HepG2 (cell line): ENCODE data around the gene MBD5. TPM values are rescaled to one million over a fixed set of nuclear protein-coding genes. Genes with fewer than 3 reads are reported as not detected.
A peak's percentile ranks its signal among the peaks of the same experiment; 100 is the strongest.

Source experiments
- ATF1 ChIP-seq: IDR thresholded peaks from 2 replicates; pipeline ENCODE4 v1.6.1; 2016; ENCODE audit warnings: mild to moderate bottlenecking, control low read depth
- CEBPB ChIP-seq: IDR thresholded peaks from 2 replicates; pipeline ENCODE4 v1.6.1; 2011; ENCODE audit warnings: low read depth, low read length, improper control_type of control experiment, borderline replicate concordance
- EED ChIP-seq: sonication (generic); formaldehyde crosslinking; IDR thresholded peaks from 2 replicates; pipeline ENCODE4 v1.5.0; 2020; ENCODE audit warnings: mild to moderate bottlenecking, missing genetic modification reagents
- GABPB1 ChIP-seq: IDR thresholded peaks from 2 replicates; pipeline ENCODE4 v1.6.1; 2016; ENCODE audit warnings: mild to moderate bottlenecking, missing genetic modification reagents, moderate library complexity, missing compliant biosample characterization
- HCFC1 ChIP-seq: fragments of 150-350 bp; IDR thresholded peaks from 2 replicates; pipeline ENCODE4 v1.6.1; 2014; ENCODE audit warnings: low read depth, low read length
- HNF4A ChIP-seq: sonication (generic); formaldehyde crosslinking; IDR thresholded peaks from 2 replicates; pipeline ENCODE4 v1.4.0; 2020; ENCODE audit warnings: missing genetic modification reagents
- HNRNPUL1 ChIP-seq: fragments of 200-400 bp; formaldehyde crosslinking; IDR thresholded peaks from 2 replicates; pipeline ENCODE4 v1.6.1; 2017; ENCODE audit warnings: low read depth, mild to moderate bottlenecking, low read length, moderate library complexity
- TRIM24 ChIP-seq: sonication (generic); formaldehyde crosslinking; IDR thresholded peaks from 2 replicates; pipeline ENCODE4 v1.8.0; 2022; ENCODE audit warnings: mild to moderate bottlenecking, missing genetic modification reagents
- ZFP82 ChIP-seq: sonication (generic); formaldehyde crosslinking; IDR thresholded peaks from 2 replicates; pipeline ENCODE4 v1.5.1; 2020; ENCODE audit warnings: mild to moderate bottlenecking, missing genetic modification reagents, borderline replicate concordance
- ZMYM4 ChIP-seq: sonication (generic); formaldehyde crosslinking; IDR thresholded peaks from 2 replicates; pipeline ENCODE4 v1.8.1; 2023; ENCODE audit warnings: mild to moderate bottlenecking, missing genetic modification reagents
- ZNF136 ChIP-seq: sonication (generic); formaldehyde crosslinking; IDR thresholded peaks from 2 replicates; pipeline ENCODE4 v1.8.1; 2022; ENCODE audit warnings: low read depth, mild to moderate bottlenecking, moderate library complexity, missing genetic modification reagents
- ZNF350 ChIP-seq: sonication (generic); formaldehyde crosslinking; IDR thresholded peaks from 2 replicates; pipeline ENCODE4 v1.4.0; 2020; ENCODE audit warnings: mild to moderate bottlenecking, low read depth, missing genetic modification reagents, borderline replicate concordance
- ZNF382 ChIP-seq: sonication (generic); formaldehyde crosslinking; IDR thresholded peaks from 2 replicates; pipeline ENCODE4 v1.5.0; 2020; ENCODE audit warnings: missing genetic modification reagents, mild to moderate bottlenecking, borderline replicate concordance
- ZNF747 ChIP-seq: sonication (generic); formaldehyde crosslinking; IDR thresholded peaks from 2 replicates; pipeline ENCODE4 v1.8.1; 2023; ENCODE audit warnings: missing genetic modification reagents, mild to moderate bottlenecking, borderline replicate concordance
- ZUFSP ChIP-seq: sonication (generic); formaldehyde crosslinking; IDR thresholded peaks from 2 replicates; pipeline ENCODE4 v1.9.0; 2021; ENCODE audit warnings: missing genetic modification reagents, mild to moderate bottlenecking, borderline replicate concordance
- polyA plus RNA-seq, 8 experiments: library from polyadenylated mRNA; depleted of rRNA in 3 of 8; stranded (reverse) in 7 of 8; unstranded in 1 of 8; fragments of >200 nt; fragmentation: Illumina TruSeq in 4 of 8; extraction: Trizol in 4 of 8; gene quantifications; 2 replicates each; pipeline versions ENCODE4 v1.2.1 to v1.2.3, GENCODE V29; 2011 to 2016; ENCODE audit warnings: low read depth in 4 of 8, missing spikeins in 1 of 8, mixed read lengths in 1 of 8; ENCODE audit not compliant: insufficient read depth in 1 of 8
- total RNA-seq, 5 experiments: library from RNA; depleted of rRNA; stranded (reverse); fragments of >200 nt; fragmentation: Illumina TruSeq; extraction: Trizol; gene quantifications; 2 replicates each; pipeline ENCODE4 v1.2.3, GENCODE V29; 2016; ENCODE audit warnings: low read depth in 1 of 5
- TF ChIP-seq, protein P1 (sequence below): fragments of 450-650 bp; IDR thresholded peaks from 2 replicates; pipeline ENCODE4 v1.6.1; 2016
- TF ChIP-seq, protein P2 (sequence below): sonication (generic); formaldehyde crosslinking; IDR thresholded peaks from 2 replicates; pipeline ENCODE4 v1.4.0; 2020; ENCODE audit warnings: missing genetic modification reagents
- TF ChIP-seq, protein P3 (sequence below): sonication (generic); formaldehyde crosslinking; conservative IDR thresholded peaks from 2 replicates; pipeline ENCODE4 v1.8.0; 2022; ENCODE audit warnings: mild to moderate bottlenecking, moderate library complexity, missing genetic modification reagents

MBD5 gene
- total and polyA plus RNA-seq, 2 of the 13 experiments (the other 11 are each of a cell fraction or from before 2014, with no cell fraction given): 13.5 to 26.4 TPM

DNA sequence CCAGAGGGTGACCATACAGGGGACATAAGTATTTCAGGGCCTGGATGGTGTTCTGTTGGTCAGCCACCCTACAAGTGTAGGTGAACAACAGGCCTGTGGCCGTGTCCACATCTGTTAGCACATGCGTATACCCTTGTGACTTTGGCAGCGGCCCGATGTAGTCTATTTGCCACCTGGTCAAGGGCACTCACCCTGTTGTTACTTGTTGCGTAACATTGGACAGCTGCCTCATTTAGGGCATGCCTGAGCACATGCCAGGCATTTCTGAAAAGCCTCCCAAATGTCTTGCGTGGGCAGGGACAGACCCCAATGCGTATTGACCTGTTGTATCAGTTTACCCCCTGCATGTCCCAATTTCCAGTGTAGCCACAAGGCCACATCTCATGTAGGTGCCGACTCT, 235.0 kb downstream of the MBD5 start (continued):
- 0 out of 2 replicates have a peak, but pooled peaks have one; percentile 26 for TF ChIP-seq ZNF350 (CRISPR knock-in tag)
- TF ChIP-seq HNRNPUL1: no peak
- TF ChIP-seq ZFP82 (CRISPR knock-in tag): no peak
- no peak for TF ChIP-seq GABPB1 (CRISPR knock-in tag)
- no peak for TF ChIP-seq HCFC1
- no peak for TF ChIP-seq ATF1
- TF ChIP-seq ZMYM4 (CRISPR knock-in tag): peak; percentile 76
- TF ChIP-seq HNF4A: peak; percentile 18; the same call in 1 of the 2 replicates
- TF ChIP-seq TRIM24: no peak
- TF ChIP-seq ZNF382 (CRISPR knock-in tag): no peak
- TF ChIP-seq EED (CRISPR knock-in tag): no peak
- no peak for TF ChIP-seq ZUFSP (CRISPR knock-in tag)
- TF ChIP-seq, protein P1, sequence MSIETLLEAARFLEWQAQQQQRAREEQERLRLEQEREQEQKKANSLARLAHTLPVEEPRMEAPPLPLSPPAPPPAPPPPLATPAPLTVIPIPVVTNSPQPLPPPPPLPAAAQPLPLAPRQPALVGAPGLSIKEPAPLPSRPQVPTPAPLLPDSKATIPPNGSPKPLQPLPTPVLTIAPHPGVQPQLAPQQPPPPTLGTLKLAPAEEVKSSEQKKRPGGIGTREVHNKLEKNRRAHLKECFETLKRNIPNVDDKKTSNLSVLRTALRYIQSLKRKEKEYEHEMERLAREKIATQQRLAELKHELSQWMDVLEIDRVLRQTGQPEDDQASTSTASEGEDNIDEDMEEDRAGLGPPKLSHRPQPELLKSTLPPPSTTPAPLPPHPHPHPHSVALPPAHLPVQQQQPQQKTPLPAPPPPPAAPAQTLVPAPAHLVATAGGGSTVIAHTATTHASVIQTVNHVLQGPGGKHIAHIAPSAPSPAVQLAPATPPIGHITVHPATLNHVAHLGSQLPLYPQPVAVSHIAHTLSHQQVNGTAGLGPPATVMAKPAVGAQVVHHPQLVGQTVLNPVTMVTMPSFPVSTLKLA: no peak
- TF ChIP-seq ZNF747 (CRISPR knock-in tag): no peak
- TF ChIP-seq ZNF136 (CRISPR knock-in tag): no peak
- TF ChIP-seq, protein P2, sequence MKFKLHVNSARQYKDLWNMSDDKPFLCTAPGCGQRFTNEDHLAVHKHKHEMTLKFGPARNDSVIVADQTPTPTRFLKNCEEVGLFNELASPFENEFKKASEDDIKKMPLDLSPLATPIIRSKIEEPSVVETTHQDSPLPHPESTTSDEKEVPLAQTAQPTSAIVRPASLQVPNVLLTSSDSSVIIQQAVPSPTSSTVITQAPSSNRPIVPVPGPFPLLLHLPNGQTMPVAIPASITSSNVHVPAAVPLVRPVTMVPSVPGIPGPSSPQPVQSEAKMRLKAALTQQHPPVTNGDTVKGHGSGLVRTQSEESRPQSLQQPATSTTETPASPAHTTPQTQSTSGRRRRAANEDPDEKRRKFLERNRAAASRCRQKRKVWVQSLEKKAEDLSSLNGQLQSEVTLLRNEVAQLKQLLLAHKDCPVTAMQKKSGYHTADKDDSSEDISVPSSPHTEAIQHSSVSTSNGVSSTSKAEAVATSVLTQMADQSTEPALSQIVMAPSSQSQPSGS (CRISPR knock-in tag): no peak
- TF ChIP-seq, protein P3, sequence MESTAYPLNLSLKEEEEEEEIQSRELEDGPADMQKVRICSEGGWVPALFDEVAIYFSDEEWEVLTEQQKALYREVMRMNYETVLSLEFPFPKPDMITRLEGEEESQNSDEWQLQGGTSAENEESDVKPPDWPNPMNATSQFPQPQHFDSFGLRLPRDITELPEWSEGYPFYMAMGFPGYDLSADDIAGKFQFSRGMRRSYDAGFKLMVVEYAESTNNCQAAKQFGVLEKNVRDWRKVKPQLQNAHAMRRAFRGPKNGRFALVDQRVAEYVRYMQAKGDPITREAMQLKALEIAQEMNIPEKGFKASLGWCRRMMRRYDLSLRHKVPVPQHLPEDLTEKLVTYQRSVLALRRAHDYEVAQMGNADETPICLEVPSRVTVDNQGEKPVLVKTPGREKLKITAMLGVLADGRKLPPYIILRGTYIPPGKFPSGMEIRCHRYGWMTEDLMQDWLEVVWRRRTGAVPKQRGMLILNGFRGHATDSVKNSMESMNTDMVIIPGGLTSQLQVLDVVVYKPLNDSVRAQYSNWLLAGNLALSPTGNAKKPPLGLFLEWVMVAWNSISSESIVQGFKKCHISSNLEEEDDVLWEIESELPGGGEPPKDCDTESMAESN: no peak
- peak; percentile 91 for TF ChIP-seq CEBPB
